ENCODE data around the gene ERP27. TPM values are rescaled to one million over a fixed set of nuclear protein-coding genes. Genes with fewer than 3 reads are reported as not detected.

Gene ERP27
- total and polyA plus RNA-seq, 2 of the 8 experiments (the other 6 are each of a cell fraction or from before 2014, with no cell fraction given): not detected

GRCh38 chr12:14981049-14981448 lies 42.7 kb upstream of the ERP27 start:
- no peak overlapping the region for H4K5ac ChIP-seq (ENCODE audit: insufficient read length, low read depth, low read length)
- H3K4me1 ChIP-seq (replicated peaks in 1 of 4; ENCODE audit: control insufficient read depth in 3 of 4, insufficient read depth in 4 of 4, low read length in 3 of 4): no peaks in the 10 kb centered on the region
- no peak overlapping the region for H2BK5ac ChIP-seq (ENCODE audit: low read depth, low read length)
- WGBS, 2 experiments (ENCODE audit: extremely low coverage in 1 of 2, insufficient coverage in 1 of 2, insufficient read length in 1 of 2, insufficient replicate concordance in 2 of 2, low coverage in 1 of 2, low lambda C conversion rate in 2 of 2, missing lambda C conversion rate in 1 of 2): 96% methylated on average over 2 of the region's 2 CpGs; no CpG with 5 or more reads in 1 of the 2 experiments
- no peaks in the 10 kb centered on the region for H3K9me3 ChIP-seq (ENCODE audit: insufficient read depth in 2 of 2, low read depth in 1 of 2, low read length in 1 of 2)
- H3K79me2 ChIP-seq (ENCODE audit: control insufficient read depth in 1 of 2, insufficient read depth in 2 of 2, low read length in 2 of 2): no peaks in the 10 kb centered on the region
- CTCF ChIA-PET (ENCODE audit: partially characterized antibody): interaction anchor here (0.7 to 1.2 kb wide), 4 partner anchors 9 to 135 kb away, joined by 3 to 4 read pairs (median 3); partner anchors contain the start of gene ERP27
- H3K14ac ChIP-seq (ENCODE audit: insufficient read length): no peak overlapping the region
- H3K9ac ChIP-seq (replicated peaks in 1 of 4; ENCODE audit: extremely low read depth in 1 of 4, low read depth in 3 of 4, low read length in 3 of 4): no peak overlapping the region
- H4K91ac ChIP-seq (replicated peaks; ENCODE audit: insufficient read length, low read length): no peak overlapping the region
- no peak overlapping the region for H2BK120ac ChIP-seq (replicated peaks; ENCODE audit: low read depth, low read length)
- no peak overlapping the region for H3K23ac ChIP-seq (ENCODE audit: insufficient read length)
- H3K4me2 ChIP-seq (ENCODE audit: insufficient read depth in 1 of 2, low read depth in 2 of 2, low read length in 2 of 2): no peak overlapping the region
- POLR2A ChIA-PET (ENCODE audit: partially characterized antibody): no interaction called here
- H3K4me3 ChIP-seq (ENCODE audit: extremely low read depth in 1 of 4, insufficient read depth in 2 of 4, low read depth in 3 of 4, low read length in 4 of 4): no peak overlapping the region
- no peak overlapping the region for H2BK15ac ChIP-seq (ENCODE audit: low read length)
- no peak overlapping the region for H2BK20ac ChIP-seq (ENCODE audit: low read length)
- no peak overlapping the region for H3K18ac ChIP-seq (ENCODE audit: extremely low read depth, low read length)
- no peak overlapping the region for H3K4ac ChIP-seq (replicated peaks; ENCODE audit: insufficient read length, low read depth, low read length)
- no peak overlapping the region for H3K56ac ChIP-seq (replicated peaks; ENCODE audit: insufficient read length, low read depth, low read length)
- DNase-seq (ENCODE audit: low read depth in 1 of 2, low spot score in 2 of 2) (no peak), FAIRE-seq (no peak)
- no peak overlapping the region for H3K27ac ChIP-seq (ENCODE audit: low read depth, low read length)
- H2AFZ ChIP-seq (ENCODE audit: low read length): no peak overlapping the region
- H2AK5ac ChIP-seq (ENCODE audit: low read depth, low read length): no peak overlapping the region
- no peak overlapping the region for H2BK12ac ChIP-seq (ENCODE audit: low read depth, low read length)
- H3K27me3 ChIP-seq (replicated peaks in 1 of 4; ENCODE audit: control insufficient read depth in 3 of 4, extremely low read depth in 1 of 4, insufficient read depth in 3 of 4, low read length in 3 of 4): no peaks in the 10 kb centered on the region
- no peaks in the 10 kb centered on the region for H4K20me1 ChIP-seq (replicated peaks in 1 of 2; ENCODE audit: control insufficient read depth in 1 of 2, insufficient read depth in 2 of 2, low read length in 2 of 2)
- H4K8ac ChIP-seq (ENCODE audit: extremely low read depth, insufficient read depth, low read length): no peak overlapping the region
- no peaks in the 10 kb centered on the region for H3K79me1 ChIP-seq (ENCODE audit: low read depth, low read length)
- H3K36me3 ChIP-seq (ENCODE audit: control insufficient read depth in 2 of 4, insufficient read depth in 4 of 4, low read length in 3 of 4): no peaks in the 10 kb centered on the region
- no peaks in the 10 kb centered on the region for H3K23me2 ChIP-seq (ENCODE audit: low read depth, low read length)
- TF ChIP-seq RAD21 (IDR thresholded peaks at IDR 0.05 in 1 of 2, conservative IDR thresholded peaks at IDR 0.05 in 1 of 2; ENCODE audit: low read depth in 2 of 2, low read length in 2 of 2): no peak
- TF ChIP-seq ATF2 (IDR thresholded peaks at IDR 0.05; ENCODE audit: low read length): no peak
- TF ChIP-seq KDM1A (IDR thresholded peaks at IDR 0.05; ENCODE audit: borderline replicate concordance, low read length): no peak
- no peak for TF ChIP-seq SP1 (IDR thresholded peaks at IDR 0.05; ENCODE audit: low read depth, low read length)
- TF ChIP-seq CTBP2 (IDR thresholded peaks at IDR 0.05; ENCODE audit: borderline replicate concordance, insufficient read depth, insufficient read length, low read length): no peak
- TF ChIP-seq TBP (IDR thresholded peaks at IDR 0.05; ENCODE audit: low read depth, low read length): no peak
- TF ChIP-seq SP2 (IDR thresholded peaks at IDR 0.05; ENCODE audit: low read length): no peak
- no peak for TF ChIP-seq MAX (IDR thresholded peaks at IDR 0.05)
- TF ChIP-seq JUND (IDR thresholded peaks at IDR 0.05; ENCODE audit: low read length): no peak
- no peak for TF ChIP-seq E2F6 (IDR thresholded peaks at IDR 0.05)
- no peak for TF ChIP-seq NANOG (IDR thresholded peaks at IDR 0.05; ENCODE audit: insufficient read depth, low read depth, low read length, poor library complexity, severe bottlenecking)

Data from H1 (cell line).